ENCODE results near the gene NAA38.
"Not testable (repeated sequence)": the region's sequence is repeated elsewhere in the genome, so short reads cannot be mapped to it uniquely, and the experiment has no call there.

GRCh38 chr17:7809791-7810343 is 47.5 kb downstream of the NAA38 start:
- TF ChIP-seq POLR2AphosphoS5 (IDR thresholded peaks at IDR 0.05; ENCODE audit: borderline replicate concordance, low read depth, low read length); EZH2 (IDR thresholded peaks at IDR 0.05): not testable (repeated sequence)
